NT2/D1 (cell line): Measurements from ENCODE around the gene OTOGL.

Source experiments
- DNase-seq: peaks from one replicate; pipeline ENCODE4 v3.0.0-alpha.2; 2011; ENCODE audit warnings: low read depth, low spot score
- H3K27me3 ChIP-seq: 2 replicates; pipeline ENCODE4 v1.6.0; 2011; ENCODE audit warnings: mild to moderate bottlenecking; ENCODE audit not compliant: insufficient read length, insufficient read depth
- H3K36me3 ChIP-seq: 2 replicates; pipeline ENCODE4 v1.6.1; 2011; ENCODE audit warnings: mild to moderate bottlenecking, low read length, mixed read lengths; ENCODE audit not compliant: insufficient read depth, insufficient read length
- H3K4me1 ChIP-seq: 2 replicates; pipeline ENCODE4 v1.5.1; 2011; ENCODE audit not compliant: insufficient read depth, insufficient read length
- H3K4me3 ChIP-seq: 2 replicates; pipeline ENCODE4 v1.5.1; 2011; ENCODE audit warnings: low read depth; ENCODE audit not compliant: insufficient read length
- H3K9ac ChIP-seq: 2 replicates; pipeline ENCODE4 v1.6.0; 2011; ENCODE audit warnings: low read depth; ENCODE audit not compliant: insufficient read length
- H3K9me3 ChIP-seq: 2 replicates; pipeline ENCODE4 v1.5.1; 2011; ENCODE audit warnings: mild to moderate bottlenecking, low read length; ENCODE audit not compliant: insufficient read depth
- SUZ12 ChIP-seq: IDR thresholded peaks from 2 replicates; pipeline ENCODE4 v1.6.1; 2011; ENCODE audit not compliant: insufficient read length, insufficient read depth; ENCODE audit errors: extremely low read depth
- YY1 ChIP-seq: IDR thresholded peaks from 2 replicates; pipeline ENCODE4 v1.6.1; 2011; ENCODE audit not compliant: insufficient read length, insufficient read depth
- ZNF274 ChIP-seq: IDR thresholded peaks from 2 replicates; pipeline ENCODE4 v1.6.1; 2011; ENCODE audit warnings: mild to moderate bottlenecking, low read depth, low read length

OTOGL gene

GRCh38 chr12:80257920-80258319 is 158.6 kb downstream of the OTOGL start:
- TF ChIP-seq SUZ12 = no peak
- no peak for TF ChIP-seq YY1
- TF ChIP-seq ZNF274 = no peak
- DNase-seq = no peak
- H3K27me3 ChIP-seq = no peaks in the 10 kb centered on the region

GRCh38 chr12:80260269-80260668 is 160.9 kb downstream of the OTOGL start:
- H3K36me3 ChIP-seq = no peaks in the 10 kb centered on the region
- no peak for TF ChIP-seq SUZ12
- no peak for TF ChIP-seq YY1
- TF ChIP-seq ZNF274 = no peak
- no peaks in the 10 kb centered on the region for H3K27me3 ChIP-seq
- no peak overlapping the region for H3K4me3 ChIP-seq
- H3K4me1 ChIP-seq = no peaks in the 10 kb centered on the region
- no peak for DNase-seq
- no peak overlapping the region for H3K9ac ChIP-seq
- no peaks in the 10 kb centered on the region for H3K9me3 ChIP-seq

More at GRCh38 chr12:80257920-80258319, 158.6 kb downstream of the OTOGL start:
- Histone ChIP-seq H3K4me1 (no peaks in the 10 kb centered on the region), H3K9ac (no peak overlapping the region), H3K9me3 (no peaks in the 10 kb centered on the region), H3K4me3 (no peak overlapping the region), H3K36me3 (no peaks in the 10 kb centered on the region)

- no peak for DNase-seq
- TF ChIP-seq ZNF274 (no peak), YY1 (no peak), SUZ12 (no peak)
- H3K27me3 ChIP-seq = no peaks in the 10 kb centered on the region
- no peak overlapping the region for H3K9ac ChIP-seq
- no peaks in the 10 kb centered on the region for H3K36me3 ChIP-seq
- H3K4me3 ChIP-seq = no peak overlapping the region
- H3K9me3 ChIP-seq = no peaks in the 10 kb centered on the region
- no peaks in the 10 kb centered on the region for H3K4me1 ChIP-seq
These were observed 162.1 kb downstream of the OTOGL start for GRCh38 chr12:80261403-80261802.

GRCh38 chr12:80262346-80262745 is 163.0 kb downstream of the OTOGL start:
- Histone ChIP-seq H3K4me1 (no peaks in the 10 kb centered on the region), H3K36me3 (no peaks in the 10 kb centered on the region), H3K9ac (no peak overlapping the region), H3K4me3 (no peak overlapping the region), H3K27me3 (no peaks in the 10 kb centered on the region), H3K9me3 (no peaks in the 10 kb centered on the region)
- no peak for TF ChIP-seq ZNF274
- no peak for TF ChIP-seq SUZ12
- DNase-seq = no peak

- no peaks in the 10 kb centered on the region for H3K9me3 ChIP-seq
- no peaks in the 10 kb centered on the region for H3K27me3 ChIP-seq
- DNase-seq = no peak
- no peak overlapping the region for H3K4me3 ChIP-seq
- no peak overlapping the region for H3K9ac ChIP-seq
- H3K4me1 ChIP-seq = no peaks in the 10 kb centered on the region
- TF ChIP-seq ZNF274 = no peak
- no peak for TF ChIP-seq YY1
- no peak for TF ChIP-seq SUZ12
- no peaks in the 10 kb centered on the region for H3K36me3 ChIP-seq
These were observed 163.4 kb downstream of the OTOGL start for GRCh38 chr12:80262771-80263170.

- Histone ChIP-seq H3K9me3 (no peaks in the 10 kb centered on the region), H3K27me3 (no peaks in the 10 kb centered on the region), H3K9ac (no peak overlapping the region), H3K36me3 (no peaks in the 10 kb centered on the region), H3K4me1 (no peaks in the 10 kb centered on the region), H3K4me3 (no peak overlapping the region)
- TF ChIP-seq YY1 (no peak), ZNF274 (no peak), SUZ12 (no peak)
- DNase-seq = no peak
These were observed 165.0 kb downstream of the OTOGL start for GRCh38 chr12:80264386-80264785.

- Histone ChIP-seq H3K4me1 (no peaks in the 10 kb centered on the region), H3K9ac (no peak overlapping the region), H3K27me3 (no peaks in the 10 kb centered on the region), H3K9me3 (no peaks in the 10 kb centered on the region), H3K4me3 (no peak overlapping the region), H3K36me3 (no peaks in the 10 kb centered on the region)
- no peak for DNase-seq
- TF ChIP-seq SUZ12 (no peak), YY1 (no peak)
These were observed 165.6 kb downstream of the OTOGL start for GRCh38 chr12:80264891-80265290.
